WTC11 (cell line): ENCODE measurements around the gene SSBP2. TPM values are rescaled to one million over a fixed set of nuclear protein-coding genes. Genes with fewer than 3 reads are reported as not detected.

ENCODE experiments used
- ATAC-seq: fragments of 200-7000 bp; cut with Tn5 transposase; 2 replicates; pipeline ENCODE4 v1.10.0; 2021; ENCODE audit warnings: mild to moderate bottlenecking, moderate library complexity
- CTCF ChIA-PET: fragments of 300-600 bp; sonication (Branson Sonifier 250); formaldehyde crosslinking; loops from one replicate; lab custom pipeline; 2021; ENCODE audit warnings: antibody characterized with exemption; lab: Charles Lee
- POLR2A ChIA-PET: fragments of 350-600 bp; sonication (Branson Sonifier 250); formaldehyde crosslinking; loops from one replicate; lab custom pipeline; 2021; ENCODE audit warnings: antibody characterized with exemption; lab: Charles Lee
- DNase-seq: peaks from one replicate; pipeline ENCODE4 v3.0.0; 2021; ENCODE audit warnings: low spot score
- H3K27ac Mint-ChIP-seq: 2 replicates; pipeline ENCODE4 v1.8.0; 2021; ENCODE audit warnings: mixed read lengths
- H3K27me3 Mint-ChIP-seq: 2 replicates; pipeline ENCODE4 v1.8.0; 2021; ENCODE audit warnings: low read depth, mild to moderate bottlenecking, moderate library complexity, mixed read lengths
- H3K36me3 Mint-ChIP-seq: 2 replicates; pipeline ENCODE4 v1.8.0; 2021; ENCODE audit warnings: mixed read lengths
- H3K4me1 Mint-ChIP-seq: 2 replicates; pipeline ENCODE4 v1.8.0; 2022; ENCODE audit warnings: mixed read lengths
- H3K4me3 Mint-ChIP-seq: 2 replicates; pipeline ENCODE4 v1.8.0; 2021; ENCODE audit warnings: mild to moderate bottlenecking, moderate library complexity, mixed read lengths
- H3K9me3 Mint-ChIP-seq: 2 replicates; pipeline ENCODE4 v1.8.0; 2021; ENCODE audit warnings: mixed read lengths
- AR ChIP-seq: fragments of 250-450 bp; sonication (Bioruptor Pico); IDR thresholded peaks from 2 replicates; pipeline ENCODE4 v1.9.0; 2021; ENCODE audit warnings: mild to moderate bottlenecking
- ATF3 ChIP-seq: sonication (generic); formaldehyde crosslinking; conservative IDR thresholded peaks from 2 replicates; pipeline ENCODE4 v1.8.1; 2022; ENCODE audit warnings: mild to moderate bottlenecking, missing genetic modification reagents
- ELF4 ChIP-seq: sonication (generic); formaldehyde crosslinking; IDR thresholded peaks from 2 replicates; pipeline ENCODE4 v1.8.1; 2022; ENCODE audit warnings: low read depth, mild to moderate bottlenecking, moderate library complexity, missing genetic modification reagents
- ETV6 ChIP-seq: sonication (generic); formaldehyde crosslinking; IDR thresholded peaks from 2 replicates; pipeline ENCODE4 v1.8.1; 2022; ENCODE audit warnings: mild to moderate bottlenecking, missing genetic modification reagents
- FOXK1 ChIP-seq: sonication (generic); formaldehyde crosslinking; IDR thresholded peaks from 2 replicates; pipeline ENCODE4 v1.8.0; 2022; ENCODE audit warnings: mild to moderate bottlenecking, moderate library complexity, missing genetic modification reagents
- FOXP1 ChIP-seq: sonication (generic); formaldehyde crosslinking; IDR thresholded peaks from 2 replicates; pipeline ENCODE4 v1.8.0; 2022; ENCODE audit warnings: missing genetic modification reagents, mild to moderate bottlenecking, moderate library complexity, borderline replicate concordance
- GTF2I ChIP-seq: fragments of 250-450 bp; sonication (Bioruptor Pico); conservative IDR thresholded peaks from 2 replicates; pipeline ENCODE4 v1.4.0; 2021; ENCODE audit warnings: mild to moderate bottlenecking
- HMGA2 ChIP-seq: fragments of 250-450 bp; sonication (Bioruptor Pico); IDR thresholded peaks from 2 replicates; pipeline ENCODE4 v1.4.0; 2021; ENCODE audit warnings: mild to moderate bottlenecking, moderate library complexity
- MAX ChIP-seq: sonication (generic); formaldehyde crosslinking; IDR thresholded peaks from 2 replicates; pipeline ENCODE4 v1.8.0; 2022; ENCODE audit warnings: mild to moderate bottlenecking, missing genetic modification reagents
- MLX ChIP-seq: sonication (generic); formaldehyde crosslinking; IDR thresholded peaks from 2 replicates; pipeline ENCODE4 v1.8.1; 2023; ENCODE audit warnings: mild to moderate bottlenecking, missing genetic modification reagents, moderate library complexity
- NFATC4 ChIP-seq: fragments of 250-450 bp; sonication (Bioruptor Pico); IDR thresholded peaks from 2 replicates; pipeline ENCODE4 v1.9.0; 2021; ENCODE audit warnings: mild to moderate bottlenecking
- NR1H2 ChIP-seq: sonication (generic); formaldehyde crosslinking; IDR thresholded peaks from 2 replicates; pipeline ENCODE4 v1.9.0; 2021; ENCODE audit warnings: mild to moderate bottlenecking, moderate library complexity, missing genetic modification reagents
- NR2C2 ChIP-seq: sonication (generic); formaldehyde crosslinking; IDR thresholded peaks from 2 replicates; pipeline ENCODE4 v1.8.0; 2022; ENCODE audit warnings: mild to moderate bottlenecking, missing genetic modification reagents
- OVOL2 ChIP-seq: fragments of 250-450 bp; sonication (Bioruptor Pico); IDR thresholded peaks from 2 replicates; pipeline ENCODE4 v1.9.0; 2021; ENCODE audit warnings: mild to moderate bottlenecking, borderline replicate concordance
- PRRX2 ChIP-seq: fragments of 250-450 bp; sonication (Bioruptor Pico); IDR thresholded peaks from 2 replicates; pipeline ENCODE4 v1.8.0; 2021; ENCODE audit warnings: mild to moderate bottlenecking
- RELA ChIP-seq: sonication (generic); formaldehyde crosslinking; IDR thresholded peaks from 2 replicates; pipeline ENCODE4 v1.8.1; 2022; ENCODE audit warnings: missing genetic modification reagents, mild to moderate bottlenecking, borderline replicate concordance
- SMAD3 ChIP-seq: sonication (generic); formaldehyde crosslinking; IDR thresholded peaks from 2 replicates; pipeline ENCODE4 v1.8.0; 2022; ENCODE audit warnings: missing genetic modification reagents, mild to moderate bottlenecking, borderline replicate concordance
- TCF7 ChIP-seq: sonication (generic); formaldehyde crosslinking; IDR thresholded peaks from 2 replicates; pipeline ENCODE4 v1.8.0; 2022; ENCODE audit warnings: mild to moderate bottlenecking, low read depth, missing genetic modification reagents, moderate library complexity
- ZBTB21 ChIP-seq: sonication (generic); formaldehyde crosslinking; IDR thresholded peaks from 2 replicates; pipeline ENCODE4 v1.8.1; 2023; ENCODE audit warnings: mild to moderate bottlenecking, missing genetic modification reagents, borderline replicate concordance
- ZBTB43 ChIP-seq: sonication (generic); formaldehyde crosslinking; IDR thresholded peaks from 2 replicates; pipeline ENCODE4 v1.8.1; 2023; ENCODE audit warnings: mild to moderate bottlenecking, missing genetic modification reagents
- ZNF396 ChIP-seq: fragments of 250-450 bp; sonication (Bioruptor Pico); IDR thresholded peaks from 2 replicates; pipeline ENCODE4 v1.8.0; 2021; ENCODE audit warnings: mild to moderate bottlenecking, moderate library complexity, borderline replicate concordance
- ZNF416 ChIP-seq: fragments of 250-450 bp; sonication (Bioruptor Pico); IDR thresholded peaks from 2 replicates; pipeline ENCODE4 v1.9.0; 2021; ENCODE audit warnings: mild to moderate bottlenecking, inconsistent platforms
- ZNF423 ChIP-seq: fragments of 250-450 bp; sonication (Bioruptor Pico); IDR thresholded peaks from 2 replicates; pipeline ENCODE4 v2.1.2; 2022; ENCODE audit warnings: mild to moderate bottlenecking, moderate library complexity
- total RNA-seq: library from RNA; stranded (reverse); gene quantifications from 3 replicates; pipeline ENCODE4 v1.2.3, GENCODE V29; 2021

Gene SSBP2
- total RNA-seq, 1 experiment from 2014 or later: 24.9 TPM

- no peak for ATAC-seq
- peaks cover 10% of the 10 kb centered on the region for H3K36me3 Mint-ChIP-seq
- TF ChIP-seq GTF2I (no peak), ZNF423 (CRISPR knock-in tag) (no peak), NR2C2 (CRISPR knock-in tag) (no peak), PRRX2 (CRISPR knock-in tag) (no peak), ATF3 (CRISPR knock-in tag) (no peak), ZBTB43 (CRISPR knock-in tag) (no peak), OVOL2 (no peak), MLX (CRISPR knock-in tag) (no peak), NFATC4 (CRISPR knock-in tag) (no peak), SMAD3 (CRISPR knock-in tag) (no peak), ETV6 (CRISPR knock-in tag) (no peak), AR (CRISPR knock-in tag) (no peak), RELA (CRISPR knock-in tag) (no peak), FOXP1 (no peak), ZBTB21 (CRISPR knock-in tag) (no peak), ZNF416 (CRISPR knock-in tag) (no peak), NR1H2 (CRISPR knock-in tag) (no peak)
- ChIA-PET CTCF (no interaction called here), POLR2A (no interaction called here)
- no peak overlapping the region for H3K27ac Mint-ChIP-seq
- DNase-seq: no peak
- H3K9me3 Mint-ChIP-seq: peaks cover 9% of the 10 kb centered on the region
- no peaks in the 10 kb centered on the region for H3K27me3 Mint-ChIP-seq
- H3K4me3 Mint-ChIP-seq: no peak overlapping the region
- peaks cover 28% of the 10 kb centered on the region for H3K4me1 Mint-ChIP-seq
Measured at GRCh38 chr5:81782811-81783210, 31.9 kb upstream of the SSBP2 start.

- no peak for ATAC-seq
- TF ChIP-seq ZNF396: no peak
- TF ChIP-seq TCF7: no peak
- no peak for TF ChIP-seq MAX (CRISPR knock-in tag)
- TF ChIP-seq ELF4 (CRISPR knock-in tag): no peak
- TF ChIP-seq NR2C2 (CRISPR knock-in tag): no peak
- TF ChIP-seq FOXK1 (CRISPR knock-in tag): no peak
- no peak for TF ChIP-seq HMGA2 (CRISPR knock-in tag)
- no peaks in the 10 kb centered on the region for H3K9me3 Mint-ChIP-seq
- H3K27ac Mint-ChIP-seq: no peak overlapping the region
- ChIA-PET CTCF (interaction anchor here (1.3 to 1.9 kb wide), 2 partner anchors 59 to 354 kb away, joined by 3 to 6 read pairs; no protein-coding TSS in a partner anchor), POLR2A (interaction anchor here (0.5 to 0.6 kb wide), 2 partner anchors 88 to 279 kb away, joined by 3 read pairs; no protein-coding TSS in a partner anchor)
- H3K4me3 Mint-ChIP-seq: no peak overlapping the region
- no peaks in the 10 kb centered on the region for H3K36me3 Mint-ChIP-seq
- no peaks in the 10 kb centered on the region for H3K27me3 Mint-ChIP-seq
- H3K4me1 Mint-ChIP-seq: peaks cover 15% of the 10 kb centered on the region
- DNase-seq: no peak
Measured at GRCh38 chr5:81779916-81780266, 29.0 kb upstream of the SSBP2 start.
